NCI-H2107 treated with DMSO at 0.1 percent for 48 hours (cell line): ENCODE data around the gene KANK2.
"Not testable (repeated sequence)": the region's sequence is repeated elsewhere in the genome, so short reads cannot be mapped to it uniquely, and the experiment has no call there.

Source experiments
- DNase-seq: peaks from one replicate; lab custom pipeline; 2025; ENCODE audit not compliant: unreplicated experiment; lab: John Stamatoyannopoulos, UW

The KANK2 gene

DNA sequence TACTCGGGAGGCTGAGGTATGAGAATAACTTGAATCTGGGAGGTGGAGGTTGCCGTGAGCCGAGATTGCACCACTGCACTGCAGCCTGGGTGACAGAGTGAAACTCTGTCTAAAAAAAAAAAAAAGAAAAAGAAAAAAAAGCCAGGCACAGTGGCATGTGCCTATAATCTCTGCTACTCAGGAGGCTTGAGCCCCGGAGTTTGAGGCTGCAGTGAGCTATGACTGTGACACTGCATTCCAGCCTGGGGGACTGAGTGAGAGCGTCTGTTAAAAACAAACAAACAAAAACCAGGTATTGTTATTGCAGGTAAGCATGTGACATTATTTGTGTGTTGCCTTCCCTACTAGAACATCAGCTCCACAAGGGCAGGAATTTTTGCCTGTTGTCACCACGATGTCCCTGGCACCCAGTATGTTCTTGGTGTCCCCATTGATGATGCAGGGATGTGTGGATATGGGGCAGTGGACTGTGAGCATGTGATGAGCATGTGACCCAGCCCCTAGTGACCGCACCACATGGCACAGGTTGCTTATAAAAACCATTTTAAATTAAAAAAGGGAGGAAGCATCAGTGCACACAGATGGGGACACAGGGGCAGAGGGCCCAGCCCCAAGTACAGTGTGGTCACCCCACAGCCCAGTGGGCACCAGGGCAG lies 1.6 kb upstream of the KANK2 start:
- DNase-seq = no peak

DNA sequence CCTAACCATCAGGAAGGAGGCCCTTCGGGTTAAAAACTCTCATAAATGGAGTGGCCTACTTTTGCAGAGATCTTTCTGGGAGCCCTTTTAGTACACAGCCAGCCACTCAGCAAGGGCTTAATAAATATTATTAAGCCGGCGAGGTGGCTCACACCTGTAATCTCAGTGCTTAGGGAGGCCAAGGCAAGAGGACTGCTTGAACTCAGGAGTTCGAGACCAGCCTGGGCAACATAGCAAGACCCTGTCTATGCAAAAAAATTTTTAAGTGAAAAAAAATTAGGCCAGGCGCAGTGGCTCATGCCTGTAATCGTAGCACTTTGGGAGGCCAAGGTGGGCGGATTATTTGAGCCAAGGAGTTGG lies 810 bp upstream of the KANK2 start:
- DNase-seq = no peak

GRCh38 chr19:11196406-11197287 lies 698 bp downstream of the KANK2 start:
- DNase-seq = no peak

GRCh38 chr19:11195681-11196080 lies 1.7 kb downstream of the KANK2 start:
- DNase-seq = no peak

DNA sequence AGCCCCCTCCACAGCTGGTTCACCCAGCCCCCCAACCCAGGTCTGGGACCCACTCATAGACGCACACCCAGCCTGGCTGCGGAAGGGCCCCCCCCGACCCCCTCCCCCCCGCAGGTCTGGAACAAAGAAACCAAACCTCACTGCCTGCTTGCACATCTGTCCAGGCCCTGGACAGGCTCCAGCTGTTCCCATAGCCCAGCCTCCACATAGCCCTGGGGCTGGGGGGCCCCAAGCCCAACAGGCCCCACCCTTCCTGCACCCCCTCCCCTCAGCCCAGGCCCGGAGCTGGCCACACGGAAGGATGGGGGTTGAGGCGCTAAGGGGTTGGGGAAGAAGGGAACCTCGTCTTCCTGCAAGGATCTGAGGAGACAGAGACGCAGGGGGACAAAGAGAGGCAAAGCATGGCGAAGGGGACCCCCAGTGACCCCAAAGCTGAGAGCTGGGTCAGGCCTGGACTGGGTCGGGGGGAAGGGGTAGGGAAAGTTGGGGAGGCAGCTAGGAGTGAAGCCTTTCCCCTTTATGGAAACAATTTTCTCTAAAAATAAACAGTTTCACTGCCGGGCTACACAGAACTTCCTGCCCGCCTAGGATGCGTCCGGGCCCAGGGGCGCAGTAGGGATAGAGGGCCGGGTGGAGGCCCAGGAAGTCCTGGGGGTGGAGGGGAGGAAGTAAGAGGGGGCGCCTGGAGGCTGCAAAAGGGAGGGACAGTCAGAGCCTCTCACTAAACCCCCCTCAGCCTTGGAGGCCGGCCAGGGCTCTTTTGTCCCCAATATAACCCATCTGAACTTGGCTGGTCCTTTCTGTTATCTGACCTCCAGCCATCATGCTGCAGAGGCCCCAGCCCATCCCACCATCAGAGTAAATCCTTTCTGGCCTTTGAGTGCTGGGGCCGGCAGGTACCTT lies 2.4 kb downstream of the KANK2 start:
- DNase-seq = no peak

DNA sequence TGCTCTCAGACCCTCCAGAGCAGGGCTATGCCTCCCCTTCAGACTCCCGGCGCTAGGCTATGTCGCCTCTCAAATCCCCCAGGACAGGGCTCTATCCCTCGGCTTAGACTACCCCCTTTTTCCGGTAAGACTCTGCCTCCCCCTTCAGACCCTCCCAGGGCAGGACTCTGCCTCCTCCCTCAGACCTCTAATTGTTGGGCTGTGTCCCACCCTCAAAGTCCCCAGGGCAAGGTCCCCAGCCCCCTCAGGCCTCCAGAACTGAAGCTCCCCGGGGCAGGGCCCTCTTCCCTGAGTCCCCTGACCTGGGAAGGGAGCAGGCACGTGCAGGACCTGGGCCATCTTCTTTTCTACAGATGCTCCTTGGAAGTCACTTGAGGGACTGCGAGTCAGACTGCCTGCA lies 3.2 kb downstream of the KANK2 start:
- no peak for DNase-seq

DNA sequence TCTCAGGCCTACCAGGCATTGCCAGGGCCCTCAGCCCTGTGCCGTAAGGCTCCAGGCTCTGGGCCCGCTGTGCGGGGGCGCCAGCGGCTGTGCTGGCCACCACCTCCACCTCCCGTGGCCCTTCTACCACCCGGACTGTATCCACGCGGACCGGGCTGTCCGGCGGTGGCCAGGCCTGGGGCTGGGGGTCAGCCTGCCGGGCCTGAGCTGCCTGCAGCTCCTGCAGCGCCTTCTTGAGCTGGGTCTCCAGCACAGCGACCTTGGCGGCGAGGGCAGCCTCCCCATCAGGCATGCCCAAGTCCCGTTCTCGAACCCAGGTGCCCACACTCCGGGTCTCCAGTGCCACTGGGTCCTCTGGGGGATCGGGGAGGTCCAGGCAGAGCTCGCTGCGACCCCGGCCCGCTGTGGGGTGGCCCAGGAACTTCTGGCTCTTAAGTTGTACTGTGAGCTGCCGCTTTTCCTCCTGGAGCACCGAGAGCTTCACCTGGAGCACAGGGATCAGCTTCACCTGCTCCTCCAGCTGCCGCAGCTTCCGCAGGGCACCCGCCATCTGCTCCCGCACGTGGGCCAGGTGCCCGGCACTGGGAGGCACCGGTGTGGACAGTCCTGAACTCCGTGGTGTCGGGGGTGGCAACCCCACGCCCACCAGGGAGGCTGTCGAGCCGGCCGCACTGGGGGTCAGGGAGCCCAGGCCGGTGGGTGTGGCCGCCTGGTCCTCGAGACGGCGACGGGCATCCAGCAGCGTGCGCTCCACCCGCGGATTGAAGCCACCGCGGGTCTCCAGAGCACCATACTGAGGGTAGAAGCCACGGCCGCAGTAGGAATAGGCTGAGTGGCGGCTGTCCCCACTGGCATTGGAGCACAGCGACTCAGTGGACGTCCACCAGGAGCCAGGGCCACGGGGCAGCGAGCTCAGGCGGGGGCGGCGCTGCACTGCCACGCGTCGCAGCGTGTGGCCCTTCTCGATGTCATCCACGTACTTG lies 4.1 kb downstream of the KANK2 start:
- no peak for DNase-seq

DNA sequence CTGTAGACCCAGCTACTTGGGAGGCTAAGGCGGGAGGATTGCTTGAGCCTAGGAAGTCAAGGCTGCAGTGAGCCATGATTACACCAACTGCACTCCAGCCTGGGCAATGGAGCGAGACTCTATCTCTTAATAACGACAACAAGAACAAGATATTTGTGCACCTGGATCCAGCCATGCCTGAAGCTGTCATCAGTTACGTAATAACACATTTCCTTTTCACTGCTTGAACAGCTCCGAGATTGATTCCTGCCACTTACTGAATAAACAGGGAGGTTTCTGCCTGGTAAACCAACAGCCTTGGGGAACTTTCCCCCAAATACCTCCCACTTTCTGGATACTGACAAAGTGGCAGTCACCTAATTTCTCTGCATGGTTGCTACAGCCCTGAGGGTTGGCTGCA lies 5.4 kb downstream of the KANK2 start:
- DNase-seq = no peak

DNA sequence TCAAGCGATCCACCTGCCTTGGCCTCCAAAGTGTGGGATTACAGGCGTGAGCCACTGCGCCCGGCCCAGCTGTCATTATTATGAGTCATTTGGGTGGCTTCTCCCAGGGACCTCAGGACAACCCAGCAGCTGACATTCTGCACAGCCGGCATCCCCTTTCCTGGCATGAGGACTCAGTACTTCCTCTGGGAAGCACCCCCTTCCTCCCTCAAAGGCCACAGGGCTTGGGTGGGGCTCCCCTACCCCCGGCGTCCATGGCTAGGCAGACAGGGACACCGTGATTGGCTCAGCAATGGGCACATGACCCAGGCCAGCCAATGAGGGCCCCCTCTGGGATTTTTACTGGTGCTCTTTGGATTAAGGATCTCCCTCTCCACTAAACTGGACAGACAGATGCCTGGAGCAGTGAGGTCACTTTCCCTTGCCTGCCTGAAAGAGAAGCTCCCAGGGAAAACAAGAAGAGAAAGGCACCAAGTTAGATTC lies 6.0 kb downstream of the KANK2 start:
- no peak for DNase-seq

DNA sequence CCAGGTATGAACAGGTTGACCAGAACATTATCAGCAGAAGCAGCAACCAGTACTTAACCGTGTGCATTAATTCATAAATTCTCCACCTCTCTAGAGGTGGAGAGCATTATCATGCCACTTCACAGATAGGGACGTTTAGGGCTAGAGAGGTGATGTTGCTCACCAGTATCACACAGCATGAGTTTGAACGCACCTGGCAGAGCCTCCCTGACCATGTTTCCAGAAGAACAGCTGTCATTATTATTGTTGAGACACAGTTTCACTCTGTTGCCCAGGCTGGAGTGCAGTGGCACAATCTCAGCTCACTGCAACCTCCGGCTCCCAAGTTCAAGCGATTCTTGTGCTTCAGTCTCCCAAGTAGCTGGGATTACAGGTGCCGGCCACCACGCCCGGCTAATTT lies 6.8 kb downstream of the KANK2 start:
- no peak for DNase-seq

DNA sequence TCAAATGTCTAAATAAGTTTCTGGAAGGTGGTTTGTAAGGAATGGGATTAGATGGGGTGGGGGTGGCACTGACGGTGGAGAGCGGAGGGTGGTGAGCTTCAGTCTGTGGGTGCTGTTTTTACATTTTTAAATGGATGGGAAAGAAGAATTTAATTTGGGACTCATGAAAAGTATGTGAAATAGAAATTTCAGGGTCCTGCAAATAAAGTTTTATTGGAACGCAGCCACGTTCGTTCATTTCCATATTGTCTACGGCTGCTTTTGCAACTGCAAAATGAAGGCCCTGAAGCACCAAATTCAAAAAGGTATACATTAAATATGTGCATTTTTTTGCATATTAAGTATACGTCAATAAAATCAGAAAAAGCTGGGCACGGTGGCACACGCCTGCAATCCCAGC lies 9.9 kb downstream of the KANK2 start:
- DNase-seq = no peak

GRCh38 chr19:11182994-11183393 lies 14.4 kb downstream of the KANK2 start:
- DNase-seq = no peak

GRCh38 chr19:11181488-11181887 lies 15.9 kb downstream of the KANK2 start:
- DNase-seq = no peak

DNA sequence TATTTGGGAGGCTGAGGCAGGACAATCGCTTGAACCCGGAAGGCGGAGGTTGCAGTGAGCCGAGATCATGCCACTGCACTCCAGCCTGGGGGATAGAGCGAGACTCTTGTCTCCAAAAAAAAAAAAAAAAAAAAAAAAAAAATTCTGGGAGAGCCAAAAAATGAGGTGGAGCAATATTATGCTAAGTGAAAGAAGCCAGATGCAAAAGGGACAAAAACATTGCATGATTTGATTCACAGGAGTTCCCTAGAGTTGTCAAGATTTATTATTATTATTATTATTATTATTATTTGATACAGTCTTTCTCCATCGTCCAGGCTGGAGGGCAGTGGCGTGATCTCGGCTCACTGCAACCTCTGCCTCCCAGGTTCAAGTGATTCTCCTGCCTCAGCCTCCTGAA lies 16.4 kb downstream of the KANK2 start:
- DNase-seq = not testable (repeated sequence)

GRCh38 chr19:11180346-11180745 lies 17.0 kb downstream of the KANK2 start:
- DNase-seq = no peak

GRCh38 chr19:11179716-11180297 lies 17.5 kb downstream of the KANK2 start:
- DNase-seq = no peak

DNA sequence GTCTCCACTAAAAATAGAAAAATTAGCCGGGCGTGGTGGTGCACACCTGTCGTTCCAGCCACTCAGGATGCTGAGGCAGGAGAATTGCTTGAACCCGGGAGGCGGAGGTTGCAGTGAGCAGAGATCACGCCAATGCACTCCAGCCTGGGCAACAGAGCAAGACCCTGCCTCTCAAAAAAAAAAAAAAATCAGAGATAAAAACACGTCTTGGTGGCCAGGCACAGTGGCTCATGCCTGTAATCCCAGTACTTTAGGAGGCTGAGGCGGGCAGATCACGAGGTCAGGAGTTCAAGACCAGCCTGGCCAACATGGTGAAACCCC lies 18.2 kb downstream of the KANK2 start:
- not testable (repeated sequence) for DNase-seq

DNA sequence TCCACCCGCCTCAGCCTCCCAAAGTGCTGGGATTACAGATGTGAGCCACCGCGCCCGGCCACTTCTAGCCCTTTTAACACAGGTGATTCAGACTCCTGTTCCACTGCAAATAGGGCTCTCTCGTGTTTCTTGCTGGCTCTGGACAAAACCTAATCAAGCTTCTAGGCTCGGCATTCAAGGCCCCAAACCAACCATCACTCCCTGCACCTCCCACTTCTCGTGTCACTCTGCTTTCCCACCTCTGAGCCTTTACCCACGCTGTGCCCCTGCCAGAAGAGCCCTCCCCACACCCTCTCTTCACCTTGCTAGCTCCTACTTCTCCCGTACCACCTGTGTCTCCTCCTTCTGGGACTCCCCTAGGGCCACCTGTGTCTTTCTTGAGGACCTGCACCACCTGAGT lies 19.8 kb downstream of the KANK2 start:
- DNase-seq = no peak

GRCh38 chr19:11176466-11177193 lies 20.7 kb downstream of the KANK2 start:
- no peak for DNase-seq
